T-helper 1 cell (primary cell): ENCODE data around the gene BCL7A.
"Not testable (repeated sequence)": the region's sequence is repeated elsewhere in the genome, so short reads cannot be mapped to it uniquely, and the experiment has no call there.

Experiments used
- DNase-seq, 5 donors: peaks; one replicate each; pipeline ENCODE4 v3.0.0-alpha.2; 2012 to 2020

The BCL7A gene

GRCh38 chr12:122096591-122097149 is 75.0 kb downstream of the BCL7A start:
- no peak for DNase-seq

GRCh38 chr12:122097584-122097926 is 75.9 kb downstream of the BCL7A start:
- DNase-seq = no peak

GRCh38 chr12:122097927-122098756 is 76.5 kb downstream of the BCL7A start:
- no peak for DNase-seq

GRCh38 chr12:122099280-122099749 is 77.6 kb downstream of the BCL7A start:
- no peak for DNase-seq

- peak in 1 of 5 donors; percentile 18 for DNase-seq
Observed at GRCh38 chr12:122099856-122100255, 78.2 kb downstream of the BCL7A start.

GRCh38 chr12:122100568-122100967 is 78.9 kb downstream of the BCL7A start:
- DNase-seq = no peak

GRCh38 chr12:122102331-122102730 is 80.6 kb downstream of the BCL7A start:
- no peak for DNase-seq

GRCh38 chr12:122104844-122105243 is 83.2 kb downstream of the BCL7A start:
- DNase-seq = no peak

- not testable (repeated sequence) for DNase-seq
Observed at GRCh38 chr12:122105496-122105895, 83.8 kb downstream of the BCL7A start.

- no peak for DNase-seq
Observed at GRCh38 chr12:122106843-122107242, 85.2 kb downstream of the BCL7A start.

GRCh38 chr12:122107261-122107660 is 85.6 kb downstream of the BCL7A start:
- no peak for DNase-seq

GRCh38 chr12:122111089-122111641 is 89.5 kb downstream of the BCL7A start:
- no peak for DNase-seq
